SK-N-SH (cell line): Measurements from ENCODE around the gene TICRR. TPM values are rescaled to one million over a fixed set of nuclear protein-coding genes. Genes with fewer than 3 reads are reported as not detected.

ENCODE experiments used
- CTCF ChIA-PET: fragments of 300-600, 350-600 bp; formaldehyde crosslinking; extraction: SDS; loops from one replicate; lab custom pipeline; 2021; lab: Yijun Ruan, JAX
- POLR2A ChIA-PET: fragments of 350-600 bp; sonication (Branson Sonifier 250); formaldehyde crosslinking; extraction: SDS; loops from one replicate; lab custom pipeline; 2020; ENCODE audit warnings: antibody characterized with exemption, inconsistent platforms; lab: Yijun Ruan, JAX
- DNase-seq: peaks from one replicate; pipeline ENCODE4 v3.0.0; 2012
- H2AFZ ChIP-seq: fragments of 200-600 bp; sonication (generic); 2 replicates; pipeline ENCODE4 v1.8.1; 2016; ENCODE audit warnings: antibody characterized with exemption, mild to moderate bottlenecking, low read depth
- H3F3A ChIP-seq: fragments of 200-600 bp; sonication (generic); replicated peaks from 2 replicates; pipeline ENCODE3; 2016; ENCODE audit warnings: antibody characterized with exemption, mild to moderate bottlenecking; ENCODE audit not compliant: insufficient read depth
- H3K27ac ChIP-seq, 2 experiments: fragments of 200-500 bp in 1 of 2; fragments of 200-600 bp in 1 of 2; sonication (Bioruptor generic) in 1 of 2; sonication (generic), shearing (Covaris generic) in 1 of 2; 2 replicates each; pipeline versions ENCODE4 v1.5.1 to v1.6.1; 2014 to 2016; ENCODE audit warnings: low read depth in 2 of 2, inconsistent platforms in 1 of 2, low read length in 1 of 2, mild to moderate bottlenecking in 1 of 2, mixed read lengths in 1 of 2
- H3K27me3 ChIP-seq: fragments of 200-600 bp; sonication (generic), shearing (Covaris generic); 2 replicates; pipeline ENCODE4 v1.6.1; 2016; ENCODE audit warnings: mixed run types; ENCODE audit not compliant: insufficient read depth
- H3K36me3 ChIP-seq, 2 experiments: fragments of 200-500 bp in 1 of 2; fragments of 200-600 bp in 1 of 2; sonication (Bioruptor generic) in 1 of 2; sonication (generic) in 1 of 2; replicated peaks in 1 of 2; 2 replicates each; pipeline versions ENCODE3 to v1.5.1; 2014 to 2016; ENCODE audit warnings: low read length in 1 of 2, mild to moderate bottlenecking in 1 of 2; ENCODE audit not compliant: insufficient read depth in 2 of 2, control insufficient read depth in 1 of 2
- H3K4me1 ChIP-seq, 2 experiments: fragments of 200-500 bp in 1 of 2; fragments of 200-600 bp in 1 of 2; sonication (Bioruptor generic) in 1 of 2; sonication (generic), shearing (Covaris generic) in 1 of 2; 2 replicates each; pipeline versions ENCODE4 v1.5.1 to v1.6.1; 2014 to 2016; ENCODE audit warnings: low read depth in 1 of 2, low read length in 1 of 2, mixed run types in 1 of 2; ENCODE audit not compliant: insufficient read depth in 2 of 2, control insufficient read depth in 1 of 2
- H3K4me2 ChIP-seq: fragments of 200-600 bp; sonication (generic), shearing (Covaris generic); 2 replicates; pipeline ENCODE4 v1.6.1; 2017; ENCODE audit warnings: mixed run types
- H3K4me3 ChIP-seq, 2 experiments: fragments of 200-500 bp in 1 of 2; fragments of 200-600 bp in 1 of 2; sonication (Bioruptor generic) in 1 of 2; sonication (generic), shearing (Covaris generic) in 1 of 2; 2 replicates each; pipeline versions ENCODE4 v1.5.1 to v1.8.1; 2014 to 2016; ENCODE audit warnings: low read depth in 2 of 2, inconsistent platforms in 1 of 2, low read length in 1 of 2, mild to moderate bottlenecking in 1 of 2, mixed read lengths in 1 of 2, moderate library complexity in 1 of 2
- H3K79me2 ChIP-seq: fragments of 200-600 bp; sonication (generic); 2 replicates; pipeline ENCODE4 v1.8.1; 2017; ENCODE audit warnings: mild to moderate bottlenecking; ENCODE audit not compliant: insufficient read depth
- H3K9ac ChIP-seq: fragments of 200-600 bp; sonication (generic); 2 replicates; pipeline ENCODE4 v1.6.1; 2017; ENCODE audit warnings: mixed run types
- H3K9me2 ChIP-seq: fragments of 200-600 bp; sonication (generic); 2 replicates; pipeline ENCODE4 v1.6.1; 2017; ENCODE audit warnings: mixed run types
- H3K9me3 ChIP-seq: fragments of 200-600 bp; sonication (generic); 2 replicates; pipeline ENCODE4 v1.6.1; 2017; ENCODE audit warnings: mixed run types, mild to moderate bottlenecking, moderate library complexity
- H4K20me1 ChIP-seq: fragments of 200-600 bp; sonication (generic); 2 replicates; pipeline ENCODE4 v1.6.1; 2017; ENCODE audit warnings: mild to moderate bottlenecking, mixed run types; ENCODE audit not compliant: insufficient read depth
- CTCF ChIP-seq: fragments of 200-600 bp; sonication (generic); IDR thresholded peaks from 2 replicates; pipeline ENCODE4 v1.6.1; 2017; ENCODE audit warnings: antibody characterized with exemption, mild to moderate bottlenecking, moderate library complexity
- FOXM1 ChIP-seq: IDR thresholded peaks from 2 replicates; pipeline ENCODE4 v1.4.0; 2012; ENCODE audit warnings: low read depth, mild to moderate bottlenecking
- GABPA ChIP-seq: IDR thresholded peaks from 2 replicates; pipeline ENCODE4 v1.4.0; 2012; ENCODE audit warnings: low read depth, mild to moderate bottlenecking
- JUND ChIP-seq: IDR thresholded peaks from 2 replicates; pipeline ENCODE4 v1.4.0; 2012
- MAX ChIP-seq: IDR thresholded peaks from 2 replicates; pipeline ENCODE4 v1.4.0; 2012; ENCODE audit warnings: low read depth
- MEF2A ChIP-seq: IDR thresholded peaks from 2 replicates; pipeline ENCODE4 v1.4.0; 2012; ENCODE audit warnings: low read depth, borderline replicate concordance
- MXI1 ChIP-seq: IDR thresholded peaks from 2 replicates; pipeline ENCODE4 v1.6.1; 2012; ENCODE audit warnings: mild to moderate bottlenecking, low read depth, low read length, improper control_type of control experiment
- PBX3 ChIP-seq: IDR thresholded peaks from 2 replicates; pipeline ENCODE4; 2012
- POLR2AphosphoS5 ChIP-seq: IDR thresholded peaks from 2 replicates; pipeline ENCODE4 v1.6.1; 2012; ENCODE audit warnings: low read depth, low read length
- SIN3A ChIP-seq: IDR thresholded peaks from 2 replicates; pipeline ENCODE4 v1.6.1; 2012; ENCODE audit warnings: low read depth, mild to moderate bottlenecking, low read length, moderate library complexity, borderline replicate concordance
- TCF12 ChIP-seq: IDR thresholded peaks from 2 replicates; pipeline ENCODE4 v1.4.0; 2012
- TEAD4 ChIP-seq: IDR thresholded peaks from 2 replicates; pipeline ENCODE4 v1.4.0; 2012; ENCODE audit warnings: mild to moderate bottlenecking, borderline replicate concordance; ENCODE audit not compliant: insufficient read depth
- YY1 ChIP-seq: IDR thresholded peaks from 2 replicates; pipeline ENCODE4 v1.4.0; 2012; ENCODE audit warnings: low read depth, mild to moderate bottlenecking
- WGBS: methylation state at CpG from one replicate; pipeline ENCODE4 v1.1.6; 2017; ENCODE audit warnings: low lambda C conversion rate; 5-methylcytosine and 5-hydroxymethylcytosine counted together
- polyA plus RNA-seq, 3 experiments: library from polyadenylated mRNA; depleted of rRNA; stranded (reverse); fragments of >200 nt; gene quantifications; 2 replicates each; pipeline ENCODE4 v1.2.3, GENCODE V29; 2012

Gene TICRR
- polyA plus RNA-seq, 1 of the 3 experiments (the other 2 are of a cell fraction), result 3.2 TPM

- ChIA-PET POLR2A (no interaction called here), CTCF (no interaction called here)
- Histone ChIP-seq H3F3A (no peaks in the 10 kb centered on the region), H3K4me3 (no peak overlapping the region), H3K4me2 (no peak overlapping the region), H3K9ac (no peak overlapping the region), H3K9me2 (no peaks in the 10 kb centered on the region), H3K27me3 (no peaks in the 10 kb centered on the region), H3K9me3 (no peaks in the 10 kb centered on the region), H3K36me3 (peaks cover 4 to 9% of the 10 kb centered on the region in 2 experiments), H3K4me1 (no peaks in the 10 kb centered on the region), H2AFZ (no peak overlapping the region), H3K27ac (no peak overlapping the region), H3K79me2 (no peaks in the 10 kb centered on the region), H4K20me1 (no peaks in the 10 kb centered on the region)
- WGBS, result 93% methylated on average over 5 of the region's 5 CpGs
- no peak for DNase-seq
- no peak for TF ChIP-seq PBX3
- no peak for TF ChIP-seq FOXM1
- no peak for TF ChIP-seq MAX
- no peak for TF ChIP-seq TEAD4
- no peak for TF ChIP-seq YY1
Measured at GRCh38 chr15:89640245-89640644, 65.0 kb downstream of the TICRR start.

- Histone ChIP-seq H3K4me3 (no peak overlapping the region), H3K36me3 (peaks cover 4 to 10% of the 10 kb centered on the region in 2 experiments), H3K9ac (no peak overlapping the region), H3K9me2 (no peaks in the 10 kb centered on the region), H3K9me3 (no peaks in the 10 kb centered on the region), H3F3A (no peaks in the 10 kb centered on the region)
- WGBS, result 85% methylated on average over 5 of the region's 5 CpGs
- POLR2A ChIA-PET, result no interaction called here
- DNase-seq, result no peak
- TF ChIP-seq TEAD4 (no peak), MAX (no peak), JUND (no peak), MXI1 (no peak), GABPA (no peak), MEF2A (no peak), CTCF (no peak), SIN3A (no peak), TCF12 (no peak), POLR2AphosphoS5 (no peak)
- TF ChIP-seq, all 33 proteins: peak for 0
- H2AFZ ChIP-seq, result no peak overlapping the region
- H3K4me2 ChIP-seq, result no peak overlapping the region
- H3K27me3 ChIP-seq, result no peaks in the 10 kb centered on the region
- H3K27ac ChIP-seq, result no peak overlapping the region
- CTCF ChIA-PET, result no interaction called here
- no peaks in the 10 kb centered on the region for H3K4me1 ChIP-seq
- H4K20me1 ChIP-seq, result no peaks in the 10 kb centered on the region
- no peaks in the 10 kb centered on the region for H3K79me2 ChIP-seq
Measured at GRCh38 chr15:89641053-89641452, 65.8 kb downstream of the TICRR start.
